ENCODE data around the gene GALNTL6. TPM values are rescaled to one million over a fixed set of nuclear protein-coding genes. Genes with fewer than 3 reads are reported as not detected.
"Not testable (repeated sequence)": the region's sequence is repeated elsewhere in the genome, so short reads cannot be mapped to it uniquely, and the experiment has no call there.

Gene GALNTL6
- total and polyA plus RNA-seq, 8 donors = 0.13 to 0.41 (median 0.21) TPM; not detected in 4

- ATAC-seq = no peak
- Histone ChIP-seq H3K27me3 (no peaks in the 10 kb centered on the region), H3K4me1 (no peaks in the 10 kb centered on the region), H3K9me3 (no peaks in the 10 kb centered on the region), H3K36me3 (no peaks in the 10 kb centered on the region), H3K4me3 (no peak overlapping the region), H3K27ac (no peak overlapping the region)
- DNase-seq = no peak
- WGBS, 2 donors = 65 to 78% methylated on average over 2 of the region's 2 CpGs
- TF ChIP-seq, protein P1, sequence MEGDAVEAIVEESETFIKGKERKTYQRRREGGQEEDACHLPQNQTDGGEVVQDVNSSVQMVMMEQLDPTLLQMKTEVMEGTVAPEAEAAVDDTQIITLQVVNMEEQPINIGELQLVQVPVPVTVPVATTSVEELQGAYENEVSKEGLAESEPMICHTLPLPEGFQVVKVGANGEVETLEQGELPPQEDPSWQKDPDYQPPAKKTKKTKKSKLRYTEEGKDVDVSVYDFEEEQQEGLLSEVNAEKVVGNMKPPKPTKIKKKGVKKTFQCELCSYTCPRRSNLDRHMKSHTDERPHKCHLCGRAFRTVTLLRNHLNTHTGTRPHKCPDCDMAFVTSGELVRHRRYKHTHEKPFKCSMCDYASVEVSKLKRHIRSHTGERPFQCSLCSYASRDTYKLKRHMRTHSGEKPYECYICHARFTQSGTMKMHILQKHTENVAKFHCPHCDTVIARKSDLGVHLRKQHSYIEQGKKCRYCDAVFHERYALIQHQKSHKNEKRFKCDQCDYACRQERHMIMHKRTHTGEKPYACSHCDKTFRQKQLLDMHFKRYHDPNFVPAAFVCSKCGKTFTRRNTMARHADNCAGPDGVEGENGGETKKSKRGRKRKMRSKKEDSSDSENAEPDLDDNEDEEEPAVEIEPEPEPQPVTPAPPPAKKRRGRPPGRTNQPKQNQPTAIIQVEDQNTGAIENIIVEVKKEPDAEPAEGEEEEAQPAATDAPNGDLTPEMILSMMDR (IDR thresholded peaks at IDR 0.05) = no peak
- intact Hi-C loops (cut with DNase I) = no loop called here
- FAIRE-seq = no peak
Observed at GRCh38 chr4:172411149-172411548, 597.9 kb downstream of the GALNTL6 start.

DNA sequence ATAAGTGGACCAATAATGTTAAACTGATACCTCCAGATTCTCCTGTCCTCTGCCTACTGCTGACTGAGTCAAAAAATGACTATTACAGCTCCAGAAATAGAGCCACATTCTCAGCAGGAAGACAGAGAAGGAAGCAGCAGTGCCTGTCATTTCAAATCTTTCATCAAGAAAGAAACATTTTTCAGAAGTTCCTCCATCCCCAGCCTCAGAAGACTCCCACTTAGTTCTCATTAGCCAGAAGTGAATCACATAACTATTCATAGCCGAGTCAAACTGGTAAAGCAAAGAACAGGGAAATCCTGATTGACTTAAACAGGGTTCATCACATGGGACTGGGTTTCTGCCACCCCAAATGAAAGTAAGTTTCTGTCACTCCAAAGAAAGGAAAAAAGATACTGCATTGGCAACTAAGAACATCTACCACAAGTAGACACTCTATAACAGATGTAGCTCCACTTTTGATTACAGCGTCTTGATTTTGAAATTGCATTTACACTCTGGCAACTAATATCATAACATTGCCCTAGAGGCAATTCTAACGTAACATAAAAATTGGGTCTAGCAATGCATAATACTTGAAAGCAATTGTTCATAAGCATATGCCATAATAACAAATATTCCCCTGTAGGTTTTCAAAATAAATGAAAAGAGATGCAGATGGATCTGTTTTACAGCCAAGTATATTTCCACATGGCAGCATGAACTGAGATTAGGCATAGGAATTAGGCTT lies 599.8 kb downstream of the GALNTL6 start:
- Histone ChIP-seq H3K27me3 (no peaks in the 10 kb centered on the region), H3K27ac (no peak overlapping the region), H3K4me3 (no peak overlapping the region), H3K9me3 (no peaks in the 10 kb centered on the region), H3K36me3 (no peaks in the 10 kb centered on the region), H3K4me1 (no peaks in the 10 kb centered on the region)
- intact Hi-C loops (cut with DNase I) = no loop called here
- DNase-seq (no peak), ATAC-seq (no peak), FAIRE-seq (no peak)
- 57 to 71% methylated on average over 3 of the region's 3 CpGs for WGBS, 2 donors
- TF ChIP-seq, protein P1 (IDR thresholded peaks at IDR 0.05) = no peak

GRCh38 chr4:172428979-172429378 lies 615.8 kb downstream of the GALNTL6 start:
- H3K27me3 ChIP-seq; FAIRE-seq; H3K4me3 ChIP-seq; intact Hi-C loops (cut with DNase I); H3K36me3 ChIP-seq; H3K9me3 ChIP-seq; H3K27ac ChIP-seq; DNase-seq; ATAC-seq; H3K4me1 ChIP-seq: not testable (repeated sequence)
- 82 to 95% methylated on average over 12 of the region's 12 CpGs for WGBS, 2 donors

DNA sequence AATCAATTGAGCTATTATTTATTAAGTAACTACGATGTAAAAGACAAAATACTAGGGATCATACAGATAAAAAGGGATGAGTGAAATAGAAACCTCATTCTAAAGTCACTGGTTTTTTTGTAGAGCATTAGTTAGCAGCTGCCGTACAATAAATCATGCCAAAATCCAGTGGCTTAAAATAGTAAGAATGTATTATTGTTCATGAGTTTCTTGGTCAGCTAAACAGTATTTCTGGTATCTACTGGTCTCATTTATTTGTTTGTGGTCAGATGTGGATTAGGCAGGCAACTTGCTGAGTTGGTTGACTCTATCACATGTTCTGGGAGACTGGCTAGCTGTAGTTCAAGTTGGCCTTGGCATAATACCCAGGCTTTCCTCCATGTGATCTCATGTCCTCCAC lies 667.3 kb downstream of the GALNTL6 start:
- Histone ChIP-seq H3K36me3 (no peaks in the 10 kb centered on the region), H3K27me3 (no peaks in the 10 kb centered on the region), H3K4me1 (no peaks in the 10 kb centered on the region), H3K9me3 (no peaks in the 10 kb centered on the region), H3K4me3 (no peak overlapping the region), H3K27ac (no peak overlapping the region)
- DNase-seq (no peak), FAIRE-seq (no peak), ATAC-seq (no peak)
- TF ChIP-seq, protein P1 (IDR thresholded peaks at IDR 0.05) = no peak
- intact Hi-C loops (cut with DNase I) = no loop called here
- WGBS, 2 donors = 74 to 75% methylated on average over 2 of the region's 2 CpGs

GRCh38 chr4:172481802-172482508 lies 668.8 kb downstream of the GALNTL6 start:
- TF ChIP-seq, protein P1 (IDR thresholded peaks at IDR 0.05) = no peak
- H3K27me3 ChIP-seq = no peaks in the 10 kb centered on the region
- H3K9me3 ChIP-seq = no peaks in the 10 kb centered on the region
- no peaks in the 10 kb centered on the region for H3K36me3 ChIP-seq
- H3K27ac ChIP-seq = no peak overlapping the region
- H3K4me1 ChIP-seq = no peaks in the 10 kb centered on the region
- DNase-seq = peak in 2 of 6 donors; percentile 50 to 56
- FAIRE-seq = no peak
- no peak overlapping the region for H3K4me3 ChIP-seq
- WGBS, 2 donors = 80 to 94% methylated on average over 29 to 30 of the region's 30 CpGs
- intact Hi-C loops (cut with DNase I) = no loop called here
- no peak for ATAC-seq

Data from pancreas (tissue), 10 donors.